ENCODE results near the gene RAD51B. TPM values are rescaled to one million over a fixed set of nuclear protein-coding genes. Genes with fewer than 3 reads are reported as not detected.

RAD51B gene
- total and polyA plus RNA-seq, 2 donors (not counting 1 experiment from before 2014, with no cell fraction given): 4.6 to 16.3 TPM

- Histone ChIP-seq H4K20me1 (ENCODE audit: control insufficient read depth, extremely low read depth, insufficient read depth, low read length) (no peaks in the 10 kb centered on the region), H3K9me3 (ENCODE audit: control insufficient read depth, insufficient read depth, low read depth, low read length) (no peaks in the 10 kb centered on the region), H3K27me3 (ENCODE audit: control insufficient read depth, insufficient read depth, low read length) (no peaks in the 10 kb centered on the region), H3K4me3 (replicated peaks in 1 of 4; ENCODE audit: control extremely low read depth in 1 of 4, insufficient read depth in 1 of 4, low read depth in 3 of 4, low read length in 4 of 4) (no peak overlapping the region), H3K79me2 (ENCODE audit: control insufficient read depth, insufficient read depth, low read length) (no peaks in the 10 kb centered on the region), H3K9ac (ENCODE audit: insufficient read depth, low read length) (no peak overlapping the region), H3K36me3 (ENCODE audit: control insufficient read depth, insufficient read depth, low read length) (no peaks in the 10 kb centered on the region), H3K4me1 (ENCODE audit: control insufficient read depth, extremely low read depth, insufficient read depth, low read length) (peaks cover 5% of the 10 kb centered on the region), H3K4me2 (ENCODE audit: extremely low read depth, insufficient read depth, low read length) (no peak overlapping the region), H2AFZ (ENCODE audit: low read length) (no peak overlapping the region), H3K27ac (ENCODE audit: insufficient read depth, low read length) (no peak overlapping the region)
- TF ChIP-seq CTCF (conservative IDR thresholded peaks at IDR 0.05 in 1 of 2, IDR thresholded peaks at IDR 0.05 in 1 of 2; ENCODE audit: low read depth in 1 of 2, low read length in 2 of 2) (no peak), EZH2 (IDR thresholded peaks at IDR 0.05; ENCODE audit: low read length, missing control alignments) (no peak)
- peak in 1 of 2 donors; percentile 36 for DNase-seq (ENCODE audit: low read depth in 2 of 2)
These were observed 792.5 kb downstream of the RAD51B start for GRCh38 chr14:68612049-68612448.

- no peak overlapping the region for H2AFZ ChIP-seq (ENCODE audit: low read length)
- TF ChIP-seq EZH2 (IDR thresholded peaks at IDR 0.05; ENCODE audit: low read length, missing control alignments) (no peak), CTCF (conservative IDR thresholded peaks at IDR 0.05 in 1 of 2, IDR thresholded peaks at IDR 0.05 in 1 of 2; ENCODE audit: low read depth in 1 of 2, low read length in 2 of 2) (no peak)
- peak; percentile 40 to 63 for DNase-seq (ENCODE audit: low read depth in 2 of 2)
- no peaks in the 10 kb centered on the region for H3K79me2 ChIP-seq (ENCODE audit: control insufficient read depth, insufficient read depth, low read length)
- H3K27me3 ChIP-seq (ENCODE audit: control insufficient read depth, insufficient read depth, low read length): no peaks in the 10 kb centered on the region
- H3K4me1 ChIP-seq (ENCODE audit: control insufficient read depth, extremely low read depth, insufficient read depth, low read length): no peaks in the 10 kb centered on the region
- H4K20me1 ChIP-seq (ENCODE audit: control insufficient read depth, extremely low read depth, insufficient read depth, low read length): no peaks in the 10 kb centered on the region
- H3K9ac ChIP-seq (ENCODE audit: insufficient read depth, low read length): no peak overlapping the region
- H3K36me3 ChIP-seq (ENCODE audit: control insufficient read depth, insufficient read depth, low read length): no peaks in the 10 kb centered on the region
- no peak overlapping the region for H3K4me3 ChIP-seq (replicated peaks in 1 of 4; ENCODE audit: control extremely low read depth in 1 of 4, insufficient read depth in 1 of 4, low read depth in 3 of 4, low read length in 4 of 4)
- no peak overlapping the region for H3K27ac ChIP-seq (ENCODE audit: insufficient read depth, low read length)
- no peak overlapping the region for H3K4me2 ChIP-seq (ENCODE audit: extremely low read depth, insufficient read depth, low read length)
- H3K9me3 ChIP-seq (ENCODE audit: control insufficient read depth, insufficient read depth, low read depth, low read length): no peaks in the 10 kb centered on the region
These were observed 796.8 kb downstream of the RAD51B start for GRCh38 chr14:68616221-68616902.

GRCh38 chr14:68619790-68620574 is 800.4 kb downstream of the RAD51B start:
- H3K9ac ChIP-seq (ENCODE audit: insufficient read depth, low read length): no peak overlapping the region
- no peaks in the 10 kb centered on the region for H4K20me1 ChIP-seq (ENCODE audit: control insufficient read depth, extremely low read depth, insufficient read depth, low read length)
- no peaks in the 10 kb centered on the region for H3K9me3 ChIP-seq (ENCODE audit: control insufficient read depth, insufficient read depth, low read depth, low read length)
- H2AFZ ChIP-seq (ENCODE audit: low read length): no peak overlapping the region
- H3K4me1 ChIP-seq (ENCODE audit: control insufficient read depth, extremely low read depth, insufficient read depth, low read length): no peaks in the 10 kb centered on the region
- H3K27me3 ChIP-seq (ENCODE audit: control insufficient read depth, insufficient read depth, low read length): no peaks in the 10 kb centered on the region
- H3K79me2 ChIP-seq (ENCODE audit: control insufficient read depth, insufficient read depth, low read length): no peaks in the 10 kb centered on the region
- no peak overlapping the region for H3K4me2 ChIP-seq (ENCODE audit: extremely low read depth, insufficient read depth, low read length)
- no peak for TF ChIP-seq CTCF (conservative IDR thresholded peaks at IDR 0.05 in 1 of 2, IDR thresholded peaks at IDR 0.05 in 1 of 2; ENCODE audit: low read depth in 1 of 2, low read length in 2 of 2)
- no peak for TF ChIP-seq EZH2 (IDR thresholded peaks at IDR 0.05; ENCODE audit: low read length, missing control alignments)
- no peak overlapping the region for H3K27ac ChIP-seq (ENCODE audit: insufficient read depth, low read length)
- no peaks in the 10 kb centered on the region for H3K36me3 ChIP-seq (ENCODE audit: control insufficient read depth, insufficient read depth, low read length)
- peak; percentile 44 to 63 for DNase-seq (ENCODE audit: low read depth in 2 of 2)
- no peak overlapping the region for H3K4me3 ChIP-seq (replicated peaks in 1 of 4; ENCODE audit: control extremely low read depth in 1 of 4, insufficient read depth in 1 of 4, low read depth in 3 of 4, low read length in 4 of 4)
